ENCODE measurements around the gene PTH2R.
"Not testable (repeated sequence)": the region's sequence is repeated elsewhere in the genome, so short reads cannot be mapped to it uniquely, and the experiment has no call there.

The PTH2R gene

DNA sequence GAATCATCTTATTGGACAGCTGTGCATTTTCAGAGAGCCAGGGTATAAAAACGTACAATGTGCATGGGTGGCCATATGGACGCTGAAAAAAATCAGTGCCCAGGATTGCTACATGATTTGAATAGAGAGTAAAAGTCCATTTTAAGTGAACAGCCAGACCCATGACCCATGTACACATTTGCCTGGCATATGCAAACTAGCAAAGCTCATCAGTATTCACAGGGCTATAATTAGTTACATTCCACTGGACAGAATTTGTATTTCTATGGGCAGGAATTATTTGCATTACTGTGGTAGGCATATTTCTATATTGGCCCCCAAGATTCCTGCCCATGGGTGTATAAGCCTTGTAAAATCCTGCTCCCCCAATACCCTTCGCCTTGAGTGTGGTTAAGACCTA is 78.8 kb downstream of the PTH2R start:
- no peaks in the 10 kb centered on the region for H3K36me3 Mint-ChIP-seq
- no peak overlapping the region for H3K27ac Mint-ChIP-seq
- no peak for DNase-seq
- peaks cover 3 to 8% of the 10 kb centered on the region in 2 donors for H3K4me1 Mint-ChIP-seq
- H3K27me3 Mint-ChIP-seq = peaks cover 0 to 7% of the 10 kb centered on the region in 2 donors
- ATAC-seq (replicated peaks) = no peak
- H3K9me3 Mint-ChIP-seq = peaks cover 0 to 7% of the 10 kb centered on the region in 2 donors
- no peak overlapping the region for H3K4me3 Mint-ChIP-seq

GRCh38 chr2:208488686-208489564 is 82.3 kb downstream of the PTH2R start:
- H3K4me1 Mint-ChIP-seq = no peaks in the 10 kb centered on the region
- H3K36me3 Mint-ChIP-seq = no peaks in the 10 kb centered on the region
- no peak overlapping the region for H3K27ac Mint-ChIP-seq
- DNase-seq = no peak
- peaks cover 0 to 2% of the 10 kb centered on the region in 2 donors for H3K9me3 Mint-ChIP-seq
- peaks cover 0 to 7% of the 10 kb centered on the region in 2 donors for H3K27me3 Mint-ChIP-seq
- ATAC-seq (replicated peaks) = peak in 1 of 2 donors; percentile 4
- H3K4me3 Mint-ChIP-seq = no peak overlapping the region

DNA sequence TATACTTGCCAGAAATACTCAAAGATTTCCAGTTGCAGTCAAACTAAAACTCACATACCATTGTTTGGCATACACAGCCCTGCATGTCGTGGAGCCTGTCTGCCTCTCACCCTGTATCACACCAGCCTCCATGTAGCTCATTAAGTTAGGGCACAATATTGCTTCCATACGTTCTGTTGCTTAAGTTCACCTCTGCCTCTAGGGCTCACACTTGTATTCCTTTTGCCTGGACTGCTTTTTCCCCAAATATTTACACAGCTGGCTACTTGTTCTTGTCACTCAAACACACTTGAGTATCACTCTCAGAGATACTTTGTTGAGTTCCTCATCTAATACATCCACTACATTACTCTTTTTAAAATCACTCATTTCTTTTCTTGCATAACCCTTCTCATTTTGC is 83.1 kb downstream of the PTH2R start:
- H3K4me1 Mint-ChIP-seq = no peaks in the 10 kb centered on the region

DNA sequence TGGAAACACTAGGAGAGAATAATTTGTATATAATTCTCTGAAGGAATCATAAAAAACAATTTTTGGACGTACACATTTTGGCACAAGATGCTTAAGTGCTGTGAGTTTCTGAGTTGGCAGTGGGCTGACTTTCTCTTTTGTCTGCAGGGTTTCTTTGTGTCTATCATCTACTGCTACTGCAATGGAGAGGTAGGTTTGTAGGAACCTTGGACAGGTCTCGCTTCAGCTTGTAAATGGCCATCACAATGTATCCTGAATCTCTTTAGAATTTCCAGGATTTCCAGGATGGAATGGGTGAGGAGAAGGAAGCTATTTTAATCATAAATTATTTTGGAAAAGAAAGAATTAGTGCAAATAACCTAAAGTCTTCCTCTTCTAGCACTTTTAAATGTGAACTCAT is 83.9 kb downstream of the PTH2R start:
- no peak overlapping the region for H3K4me3 Mint-ChIP-seq
- H3K36me3 Mint-ChIP-seq = no peaks in the 10 kb centered on the region
- peaks cover 0 to 2% of the 10 kb centered on the region in 2 donors for H3K9me3 Mint-ChIP-seq
- H3K27ac Mint-ChIP-seq = no peak overlapping the region
- DNase-seq (no peak), ATAC-seq (replicated peaks) (no peak)
- H3K27me3 Mint-ChIP-seq = peaks cover 0 to 7% of the 10 kb centered on the region in 2 donors
- H3K4me1 Mint-ChIP-seq = no peaks in the 10 kb centered on the region

More for the DNA sequence above, 83.1 kb downstream of the PTH2R start:
- Mint-ChIP-seq H3K36me3 (no peaks in the 10 kb centered on the region), H3K27me3 (peaks cover 0 to 7% of the 10 kb centered on the region in 2 donors), H3K27ac (no peak overlapping the region), H3K9me3 (peaks cover 0 to 2% of the 10 kb centered on the region in 2 donors), H3K4me3 (no peak overlapping the region)
- DNase-seq = no peak
- no peak for ATAC-seq (replicated peaks)

- Mint-ChIP-seq H3K27ac (no peak overlapping the region), H3K27me3 (peaks cover 0 to 7% of the 10 kb centered on the region in 2 donors), H3K9me3 (peaks cover 0 to 2% of the 10 kb centered on the region in 2 donors), H3K4me1 (no peaks in the 10 kb centered on the region), H3K4me3 (no peak overlapping the region), H3K36me3 (no peaks in the 10 kb centered on the region)
- ATAC-seq (replicated peaks) (no peak), DNase-seq (no peak)
Measured at GRCh38 chr2:208491641-208492040, 85.0 kb downstream of the PTH2R start.

- Mint-ChIP-seq H3K4me3 (no peak overlapping the region), H3K4me1 (no peaks in the 10 kb centered on the region), H3K9me3 (no peaks in the 10 kb centered on the region), H3K27me3 (peaks cover 0 to 7% of the 10 kb centered on the region in 2 donors), H3K27ac (no peak overlapping the region), H3K36me3 (no peaks in the 10 kb centered on the region)
- ATAC-seq (replicated peaks) (no peak), DNase-seq (no peak)
Measured at GRCh38 chr2:208492069-208492468, 85.5 kb downstream of the PTH2R start.

DNA sequence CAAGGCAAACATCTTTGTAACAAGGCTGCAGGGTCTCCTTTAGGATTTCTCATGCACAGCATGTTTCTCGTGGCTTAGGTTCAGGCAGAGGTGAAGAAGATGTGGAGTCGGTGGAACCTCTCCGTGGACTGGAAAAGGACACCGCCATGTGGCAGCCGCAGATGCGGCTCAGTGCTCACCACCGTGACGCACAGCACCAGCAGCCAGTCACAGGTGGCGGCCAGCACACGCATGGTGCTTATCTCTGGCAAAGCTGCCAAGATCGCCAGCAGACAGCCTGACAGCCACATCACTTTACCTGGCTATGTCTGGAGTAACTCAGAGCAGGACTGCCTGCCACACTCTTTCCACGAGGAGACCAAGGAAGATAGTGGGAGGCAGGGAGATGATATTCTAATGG is 86.6 kb downstream of the PTH2R start:
- H3K36me3 Mint-ChIP-seq = no peaks in the 10 kb centered on the region
- H3K27ac Mint-ChIP-seq = no peak overlapping the region
- no peak for DNase-seq
- ATAC-seq (replicated peaks) = no peak
- H3K4me1 Mint-ChIP-seq = no peaks in the 10 kb centered on the region
- H3K4me3 Mint-ChIP-seq = no peak overlapping the region
- peaks cover 0 to 5% of the 10 kb centered on the region in 2 donors for H3K27me3 Mint-ChIP-seq
- H3K9me3 Mint-ChIP-seq = no peaks in the 10 kb centered on the region

- ATAC-seq (replicated peaks) = no peak
- H3K27me3 Mint-ChIP-seq = no peaks in the 10 kb centered on the region
- no peak overlapping the region for H3K27ac Mint-ChIP-seq
- no peak overlapping the region for H3K4me3 Mint-ChIP-seq
- no peaks in the 10 kb centered on the region for H3K9me3 Mint-ChIP-seq
- no peaks in the 10 kb centered on the region for H3K36me3 Mint-ChIP-seq
- H3K4me1 Mint-ChIP-seq = no peaks in the 10 kb centered on the region
- DNase-seq = no peak
Measured at GRCh38 chr2:208496129-208496528, 89.5 kb downstream of the PTH2R start.

DNA sequence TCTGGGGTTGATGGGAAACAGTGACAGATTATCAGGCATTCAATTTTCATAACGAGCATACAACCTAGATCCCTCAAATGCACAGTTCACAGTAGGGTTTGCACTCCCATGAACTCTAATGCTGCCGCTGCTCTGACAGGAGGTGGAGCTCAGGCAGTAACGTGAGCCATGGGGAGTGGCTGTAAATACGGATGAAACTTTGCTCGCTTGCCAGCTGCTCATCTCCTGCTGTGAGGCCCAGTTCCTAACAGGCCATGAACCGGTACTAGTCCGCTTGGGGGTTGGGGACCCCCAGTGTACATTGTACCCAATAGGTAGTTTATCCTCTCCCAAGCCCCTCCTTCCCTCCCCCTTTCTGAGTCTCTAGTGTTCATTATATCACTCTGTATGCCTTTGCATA is 94.6 kb downstream of the PTH2R start:
- H3K4me1 Mint-ChIP-seq = no peaks in the 10 kb centered on the region
- H3K27me3 Mint-ChIP-seq = no peaks in the 10 kb centered on the region
- DNase-seq (no peak), ATAC-seq (replicated peaks) (no peak)
- no peaks in the 10 kb centered on the region for H3K36me3 Mint-ChIP-seq
- no peak overlapping the region for H3K27ac Mint-ChIP-seq
- no peak overlapping the region for H3K4me3 Mint-ChIP-seq
- no peaks in the 10 kb centered on the region for H3K9me3 Mint-ChIP-seq

- no peaks in the 10 kb centered on the region for H3K4me1 Mint-ChIP-seq
- no peak overlapping the region for H3K27ac Mint-ChIP-seq
- H3K36me3 Mint-ChIP-seq = no peaks in the 10 kb centered on the region
- ATAC-seq (replicated peaks) = no peak
- no peak overlapping the region for H3K4me3 Mint-ChIP-seq
- H3K27me3 Mint-ChIP-seq = no peaks in the 10 kb centered on the region
- no peak for DNase-seq
- H3K9me3 Mint-ChIP-seq = peaks cover 2 to 3% of the 10 kb centered on the region in 2 donors
Measured at GRCh38 chr2:208502288-208502687, 95.7 kb downstream of the PTH2R start.

DNA sequence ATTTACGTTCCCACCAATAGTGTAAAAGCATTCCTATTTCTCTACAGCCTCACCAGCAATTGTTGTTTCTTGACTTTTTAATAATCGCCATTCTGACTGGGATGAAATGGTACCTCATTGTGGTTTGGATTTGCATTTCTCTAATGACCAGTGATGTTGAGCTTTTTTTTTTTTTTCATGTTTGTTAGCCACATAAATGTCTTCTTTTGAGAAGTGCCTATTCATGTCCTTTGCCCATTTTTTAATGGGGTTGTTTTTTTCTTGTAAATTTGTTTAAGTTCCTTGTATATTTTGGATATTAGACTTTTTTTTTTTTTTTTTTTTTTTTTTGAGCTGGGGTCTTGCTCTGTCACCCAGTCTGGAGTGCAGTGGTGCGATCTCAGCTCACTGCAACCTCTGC is 98.8 kb downstream of the PTH2R start:
- DNase-seq; H3K4me3 Mint-ChIP-seq; H3K27ac Mint-ChIP-seq; H3K4me1 Mint-ChIP-seq; ATAC-seq (replicated peaks); H3K36me3 Mint-ChIP-seq; H3K27me3 Mint-ChIP-seq: not testable (repeated sequence)
- H3K9me3 Mint-ChIP-seq = peaks cover 10 to 15% of the 10 kb centered on the region in 2 donors

- H3K4me1 Mint-ChIP-seq = no peaks in the 10 kb centered on the region
- no peaks in the 10 kb centered on the region for H3K36me3 Mint-ChIP-seq
- peaks cover 5 to 6% of the 10 kb centered on the region in 2 donors for H3K27me3 Mint-ChIP-seq
- no peak overlapping the region for H3K4me3 Mint-ChIP-seq
- no peak overlapping the region for H3K27ac Mint-ChIP-seq
- no peak for ATAC-seq (replicated peaks)
- DNase-seq = no peak
- peaks cover 10 to 21% of the 10 kb centered on the region in 2 donors for H3K9me3 Mint-ChIP-seq
Measured at GRCh38 chr2:208509586-208509985, 103.0 kb downstream of the PTH2R start.

DNA sequence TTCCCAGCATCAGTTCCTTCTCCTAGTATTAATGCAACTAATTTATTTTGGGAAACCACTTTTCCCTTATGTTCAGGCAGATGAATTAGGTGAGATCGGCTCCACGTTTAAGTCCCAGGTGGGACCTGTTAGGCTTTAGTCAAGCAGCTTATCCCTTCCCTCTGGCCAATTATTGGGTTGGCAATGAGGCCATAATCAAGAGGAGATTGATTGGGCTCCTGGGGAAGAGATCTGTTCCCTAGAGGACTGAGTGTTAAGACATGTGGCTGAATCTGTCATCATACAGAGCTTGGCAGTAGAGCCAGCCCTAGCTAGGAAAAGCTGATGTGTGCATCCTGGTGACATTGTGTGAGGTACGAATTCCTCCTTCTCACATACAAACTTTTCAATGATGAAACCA is 104.4 kb downstream of the PTH2R start:
- no peak overlapping the region for H3K4me3 Mint-ChIP-seq
- H3K36me3 Mint-ChIP-seq = no peaks in the 10 kb centered on the region
- ATAC-seq (replicated peaks) (no peak), DNase-seq (no peak)
- H3K27ac Mint-ChIP-seq = no peak overlapping the region
- H3K9me3 Mint-ChIP-seq = peaks cover 16 to 30% of the 10 kb centered on the region in 2 donors
- H3K4me1 Mint-ChIP-seq = no peaks in the 10 kb centered on the region
- peaks cover 5 to 6% of the 10 kb centered on the region in 2 donors for H3K27me3 Mint-ChIP-seq

DNA sequence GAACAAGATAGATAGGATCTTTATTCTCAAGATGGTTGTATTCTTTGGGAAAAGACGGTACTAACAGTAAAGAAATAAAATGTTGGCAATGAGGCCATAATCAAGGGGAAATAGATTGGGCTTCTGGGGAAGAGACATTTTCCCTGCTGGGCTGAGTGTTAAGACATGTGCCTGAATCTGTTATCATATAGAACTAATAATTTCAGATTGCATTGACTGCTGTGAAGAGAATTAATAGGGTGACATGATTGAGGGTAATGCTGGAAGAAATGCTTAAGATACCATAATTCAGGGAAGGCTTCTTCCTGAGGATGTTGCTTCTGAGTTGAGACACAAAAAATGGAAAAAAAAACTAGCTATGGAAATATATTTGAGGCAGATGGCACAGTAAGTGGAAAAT is 105.0 kb downstream of the PTH2R start:
- DNase-seq (no peak), ATAC-seq (replicated peaks) (no peak)
- Mint-ChIP-seq H3K27me3 (peaks cover 5 to 6% of the 10 kb centered on the region in 2 donors), H3K4me1 (no peaks in the 10 kb centered on the region), H3K4me3 (no peak overlapping the region), H3K36me3 (no peaks in the 10 kb centered on the region), H3K27ac (no peak overlapping the region), H3K9me3 (peaks cover 16 to 30% of the 10 kb centered on the region in 2 donors)

DNA sequence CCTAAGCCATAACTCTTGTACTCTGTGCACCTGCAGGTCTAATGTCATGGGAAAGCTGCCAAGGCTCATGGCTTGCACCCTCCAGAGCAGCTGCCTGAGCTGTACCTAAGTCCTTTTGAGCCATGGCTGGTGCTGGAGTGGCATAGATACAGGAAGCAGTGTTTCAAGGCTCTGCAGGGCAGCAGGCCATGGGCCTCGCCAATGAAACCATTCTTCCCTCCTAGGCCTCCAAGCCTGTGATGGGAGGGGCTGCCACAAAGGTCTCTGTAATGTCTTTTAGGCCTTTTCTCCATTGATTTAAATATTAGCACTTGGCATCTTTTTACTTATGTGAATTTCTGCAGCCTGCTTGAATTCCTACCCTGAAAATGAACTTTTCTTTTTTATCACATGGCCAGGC is 108.5 kb downstream of the PTH2R start:
- H3K36me3 Mint-ChIP-seq = no peaks in the 10 kb centered on the region

More for the DNA sequence above, 108.5 kb downstream of the PTH2R start:
- no peaks in the 10 kb centered on the region for H3K4me1 Mint-ChIP-seq
- H3K27ac Mint-ChIP-seq = no peak overlapping the region
- DNase-seq (no peak), ATAC-seq (replicated peaks) (no peak)
- no peak overlapping the region for H3K4me3 Mint-ChIP-seq
- peaks cover 8 to 16% of the 10 kb centered on the region in 2 donors for H3K9me3 Mint-ChIP-seq
- no peaks in the 10 kb centered on the region for H3K27me3 Mint-ChIP-seq
